ENCODE data around the gene LIMK1. TPM values are rescaled to one million over a fixed set of nuclear protein-coding genes. Genes with fewer than 3 reads are reported as not detected.
"Not testable (repeated sequence)": the region's sequence is repeated elsewhere in the genome, so short reads cannot be mapped to it uniquely, and the experiment has no call there.

Gene LIMK1
- total and polyA plus RNA-seq, 9 donors, result 7.6 to 38.7 (median 28.8) TPM

GRCh38 chr7:74044366-74045350 is 38.9 kb upstream of the LIMK1 start:
- no peak for DNase-seq
- Histone ChIP-seq H3K4me1 (ENCODE audit: insufficient read depth) (peaks cover 3% of the 10 kb centered on the region), H3K9me3 (no peaks in the 10 kb centered on the region), H3K27me3 (no peaks in the 10 kb centered on the region), H3K27ac (no peak overlapping the region), H3K36me3 (no peaks in the 10 kb centered on the region), H3K4me3 (no peak overlapping the region)
- TF ChIP-seq EP300 (IDR thresholded peaks at IDR 0.05) (no peak), POLR2A (IDR thresholded peaks at IDR 0.05) (no peak), CTCF (IDR thresholded peaks at IDR 0.05) (no peak)
- WGBS, 3 donors, result 85 to 88% (median 85%) methylated on average over 19 to 20 of the region's 20 CpGs
- intact Hi-C loops (cut with DNase I), result no loop called here

- H3K9me3 ChIP-seq; DNase-seq; H3K36me3 ChIP-seq; intact Hi-C loops (cut with DNase I); H3K27me3 ChIP-seq; H3K4me1 ChIP-seq (ENCODE audit: insufficient read depth); H3K27ac ChIP-seq; H3K4me3 ChIP-seq: not testable (repeated sequence)
- 93 to 96% (median 94%) methylated on average over 3 to 7 of the region's 7 CpGs for WGBS, 3 donors
These were observed 37.0 kb upstream of the LIMK1 start for GRCh38 chr7:74046581-74046980.

- peaks cover 2% of the 10 kb centered on the region for H3K4me1 ChIP-seq (ENCODE audit: insufficient read depth)
- no peaks in the 10 kb centered on the region for H3K9me3 ChIP-seq
- DNase-seq, result no peak
- WGBS, 3 donors, result 78 to 93% (median 88%) methylated on average over 5 of the region's 5 CpGs
- no peak overlapping the region for H3K27ac ChIP-seq
- H3K27me3 ChIP-seq, result no peaks in the 10 kb centered on the region
- TF ChIP-seq CTCF (IDR thresholded peaks at IDR 0.05), result no peak
- TF ChIP-seq EP300 (IDR thresholded peaks at IDR 0.05), result no peak
- no peak for TF ChIP-seq POLR2A (IDR thresholded peaks at IDR 0.05)
- no peaks in the 10 kb centered on the region for H3K36me3 ChIP-seq
- intact Hi-C loops (cut with DNase I), result no loop called here
- no peak overlapping the region for H3K4me3 ChIP-seq
These were observed 35.7 kb upstream of the LIMK1 start for GRCh38 chr7:74047804-74048380.

- no peak for DNase-seq
- H3K9me3 ChIP-seq, result no peaks in the 10 kb centered on the region
- intact Hi-C loops (cut with DNase I), result no loop called here
- H3K4me1 ChIP-seq (ENCODE audit: insufficient read depth), result no peaks in the 10 kb centered on the region
- no peaks in the 10 kb centered on the region for H3K36me3 ChIP-seq
- WGBS, 3 donors, result 98 to 100% (median 98%) methylated on average over 2 of the region's 2 CpGs
- no peak overlapping the region for H3K27ac ChIP-seq
- H3K27me3 ChIP-seq, result no peaks in the 10 kb centered on the region
- TF ChIP-seq EP300 (IDR thresholded peaks at IDR 0.05) (no peak), CTCF (IDR thresholded peaks at IDR 0.05) (no peak), POLR2A (IDR thresholded peaks at IDR 0.05) (no peak)
- H3K4me3 ChIP-seq, result no peak overlapping the region
These were observed 34.5 kb upstream of the LIMK1 start for GRCh38 chr7:74048999-74049599.
